RWPE2 (cell line): ENCODE data around the gene CYB5R3.

ENCODE experiments used
- ATAC-seq: fragments of 200-7000 bp; cut with Tn5 transposase; 3 replicates; pipeline ENCODE4 v1.9.1; 2021; ENCODE audit warnings: low read depth
- DNase-seq: peaks from one replicate; pipeline ENCODE4 v3.0.0-alpha.2; 2020; ENCODE audit warnings: low spot score
- H3K27ac ChIP-seq: fragments of 450-650 bp; 2 replicates; pipeline ENCODE4 v1.5.1; 2017; ENCODE audit warnings: mild to moderate bottlenecking; ENCODE audit not compliant: poor library complexity, severe bottlenecking
- H3K27me3 ChIP-seq: fragments of 250-450 bp; sonication (Bioruptor Pico); 2 replicates; pipeline ENCODE4 v1.5.1; 2021; ENCODE audit warnings: mild to moderate bottlenecking, moderate library complexity; ENCODE audit not compliant: insufficient read depth, poor library complexity, severe bottlenecking
- H3K36me3 ChIP-seq: fragments of 250-450 bp; sonication (Bioruptor Pico); 2 replicates; pipeline ENCODE4 v1.5.1; 2020; ENCODE audit warnings: low read depth, mild to moderate bottlenecking, moderate library complexity
- H3K4me1 ChIP-seq: fragments of 250-450 bp; sonication (Bioruptor Pico); 2 replicates; pipeline ENCODE4 v1.5.1; 2021; ENCODE audit warnings: mild to moderate bottlenecking, moderate library complexity; ENCODE audit not compliant: insufficient read depth, poor library complexity, severe bottlenecking
- H3K4me3 ChIP-seq: fragments of 250-450 bp; sonication (Bioruptor Pico); 2 replicates; pipeline ENCODE4 v1.5.1; 2021; ENCODE audit warnings: mild to moderate bottlenecking, moderate library complexity; ENCODE audit not compliant: severe bottlenecking
- H3K9me3 ChIP-seq: fragments of 250-450 bp; sonication (Bioruptor Pico); 2 replicates; pipeline ENCODE4 v1.5.1; 2021; ENCODE audit warnings: mild to moderate bottlenecking, moderate library complexity; ENCODE audit not compliant: severe bottlenecking
- TF ChIP-seq, protein P1 (sequence below): fragments of 450-650 bp; IDR thresholded peaks from one replicate; pipeline ENCODE4 v1.5.1; 2017; ENCODE audit warnings: mild to moderate bottlenecking, moderate library complexity; ENCODE audit not compliant: poor library complexity, severe bottlenecking

CYB5R3 gene

GRCh38 chr22:42649246-42650099 lies at the start of gene CYB5R3:
TSS of gene CYB5R3 (minus strand) at chr22:42649392. CDS start at chr22:42649315, 77 bp downstream.
- peaks cover 22% of the 10 kb centered on the region for H3K4me1 ChIP-seq

GRCh38 chr22:42697542-42698013 lies 48.4 kb upstream of the CYB5R3 start:
- peak overlapping the region; percentile 50 for H3K27ac ChIP-seq
- no peaks in the 10 kb centered on the region for H3K27me3 ChIP-seq
- H3K9me3 ChIP-seq: no peaks in the 10 kb centered on the region
- ATAC-seq (peak; percentile 92), DNase-seq (peak; percentile 86)
- H3K4me1 ChIP-seq: peaks cover 25% of the 10 kb centered on the region
- H3K4me3 ChIP-seq: no peak overlapping the region
- TF ChIP-seq, protein P1, sequence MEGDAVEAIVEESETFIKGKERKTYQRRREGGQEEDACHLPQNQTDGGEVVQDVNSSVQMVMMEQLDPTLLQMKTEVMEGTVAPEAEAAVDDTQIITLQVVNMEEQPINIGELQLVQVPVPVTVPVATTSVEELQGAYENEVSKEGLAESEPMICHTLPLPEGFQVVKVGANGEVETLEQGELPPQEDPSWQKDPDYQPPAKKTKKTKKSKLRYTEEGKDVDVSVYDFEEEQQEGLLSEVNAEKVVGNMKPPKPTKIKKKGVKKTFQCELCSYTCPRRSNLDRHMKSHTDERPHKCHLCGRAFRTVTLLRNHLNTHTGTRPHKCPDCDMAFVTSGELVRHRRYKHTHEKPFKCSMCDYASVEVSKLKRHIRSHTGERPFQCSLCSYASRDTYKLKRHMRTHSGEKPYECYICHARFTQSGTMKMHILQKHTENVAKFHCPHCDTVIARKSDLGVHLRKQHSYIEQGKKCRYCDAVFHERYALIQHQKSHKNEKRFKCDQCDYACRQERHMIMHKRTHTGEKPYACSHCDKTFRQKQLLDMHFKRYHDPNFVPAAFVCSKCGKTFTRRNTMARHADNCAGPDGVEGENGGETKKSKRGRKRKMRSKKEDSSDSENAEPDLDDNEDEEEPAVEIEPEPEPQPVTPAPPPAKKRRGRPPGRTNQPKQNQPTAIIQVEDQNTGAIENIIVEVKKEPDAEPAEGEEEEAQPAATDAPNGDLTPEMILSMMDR: no peak
- no peaks in the 10 kb centered on the region for H3K36me3 ChIP-seq

More at GRCh38 chr22:42649246-42650099, at the start of gene CYB5R3:
- DNase-seq: no peak
- Histone ChIP-seq H3K27ac (peak within 1 kb of the TSS; percentile 60), H3K36me3 (no peaks in the 10 kb centered on the region; the same call in 1 of the 2 replicates), H3K4me3 (peak within 1 kb of the TSS; percentile 63), H3K9me3 (no peaks in the 10 kb centered on the region), H3K27me3 (no peaks in the 10 kb centered on the region)
- TF ChIP-seq, protein P1: no peak
- ATAC-seq: peak; percentile 88

GRCh38 chr22:42696331-42696967 lies 47.3 kb upstream of the CYB5R3 start:
- Histone ChIP-seq H3K4me3 (no peak overlapping the region), H3K9me3 (no peaks in the 10 kb centered on the region), H3K27me3 (no peaks in the 10 kb centered on the region), H3K36me3 (no peaks in the 10 kb centered on the region), H3K27ac (no peak overlapping the region), H3K4me1 (peaks cover 25% of the 10 kb centered on the region)
- DNase-seq: no peak
- TF ChIP-seq, protein P1: no peak
- no peak for ATAC-seq

GRCh38 chr22:42695294-42695693 lies 46.1 kb upstream of the CYB5R3 start:
- Histone ChIP-seq H3K4me1 (peaks cover 25% of the 10 kb centered on the region), H3K36me3 (no peaks in the 10 kb centered on the region), H3K4me3 (no peak overlapping the region), H3K27me3 (no peaks in the 10 kb centered on the region), H3K27ac (no peak overlapping the region), H3K9me3 (no peaks in the 10 kb centered on the region)
- no peak for ATAC-seq
- TF ChIP-seq, protein P1: no peak
- DNase-seq: no peak
